GM10266 (cell line): Measurements from ENCODE around the gene SYNE1.

Experiments
- DNase-seq: peaks from one replicate; pipeline ENCODE4 v3.0.0; 2012; ENCODE audit errors: extremely low spot score
- TF ChIP-seq, protein P1 (sequence below): IDR thresholded peaks from 2 replicates; pipeline ENCODE4 v1.5.1; 2012; ENCODE audit warnings: mild to moderate bottlenecking, low read depth; ENCODE audit not compliant: control insufficient read depth, insufficient read depth; ENCODE audit errors: missing control alignments

The SYNE1 gene

GRCh38 chr6:152195896-152196295 is 441.3 kb downstream of the SYNE1 start:
- TF ChIP-seq, protein P1, sequence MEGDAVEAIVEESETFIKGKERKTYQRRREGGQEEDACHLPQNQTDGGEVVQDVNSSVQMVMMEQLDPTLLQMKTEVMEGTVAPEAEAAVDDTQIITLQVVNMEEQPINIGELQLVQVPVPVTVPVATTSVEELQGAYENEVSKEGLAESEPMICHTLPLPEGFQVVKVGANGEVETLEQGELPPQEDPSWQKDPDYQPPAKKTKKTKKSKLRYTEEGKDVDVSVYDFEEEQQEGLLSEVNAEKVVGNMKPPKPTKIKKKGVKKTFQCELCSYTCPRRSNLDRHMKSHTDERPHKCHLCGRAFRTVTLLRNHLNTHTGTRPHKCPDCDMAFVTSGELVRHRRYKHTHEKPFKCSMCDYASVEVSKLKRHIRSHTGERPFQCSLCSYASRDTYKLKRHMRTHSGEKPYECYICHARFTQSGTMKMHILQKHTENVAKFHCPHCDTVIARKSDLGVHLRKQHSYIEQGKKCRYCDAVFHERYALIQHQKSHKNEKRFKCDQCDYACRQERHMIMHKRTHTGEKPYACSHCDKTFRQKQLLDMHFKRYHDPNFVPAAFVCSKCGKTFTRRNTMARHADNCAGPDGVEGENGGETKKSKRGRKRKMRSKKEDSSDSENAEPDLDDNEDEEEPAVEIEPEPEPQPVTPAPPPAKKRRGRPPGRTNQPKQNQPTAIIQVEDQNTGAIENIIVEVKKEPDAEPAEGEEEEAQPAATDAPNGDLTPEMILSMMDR, result no peak
- DNase-seq, result no peak

DNA sequence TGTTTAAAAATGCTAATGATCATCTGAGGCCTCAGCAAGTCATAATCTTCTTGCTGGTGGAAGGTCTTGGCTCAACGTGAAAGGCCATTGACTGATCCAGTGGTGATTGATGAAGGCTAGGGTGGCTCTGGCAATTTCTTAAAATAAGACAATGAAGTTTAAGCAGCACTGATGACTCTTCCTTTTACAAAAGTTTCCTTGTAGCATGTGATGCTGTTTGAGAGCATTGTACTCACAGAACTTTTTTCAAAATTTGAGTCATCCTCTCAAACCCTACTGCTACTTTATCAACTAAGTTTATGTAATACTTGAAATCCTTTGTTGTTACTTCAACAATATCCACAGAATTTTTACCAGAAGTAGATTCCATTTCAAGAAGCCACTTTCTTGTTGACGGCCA is 447.4 kb downstream of the SYNE1 start:
- TF ChIP-seq, protein P1, result no peak
- DNase-seq, result no peak

GRCh38 chr6:152188011-152188410 is 449.2 kb downstream of the SYNE1 start:
- TF ChIP-seq, protein P1, result no peak
- no peak for DNase-seq

DNA sequence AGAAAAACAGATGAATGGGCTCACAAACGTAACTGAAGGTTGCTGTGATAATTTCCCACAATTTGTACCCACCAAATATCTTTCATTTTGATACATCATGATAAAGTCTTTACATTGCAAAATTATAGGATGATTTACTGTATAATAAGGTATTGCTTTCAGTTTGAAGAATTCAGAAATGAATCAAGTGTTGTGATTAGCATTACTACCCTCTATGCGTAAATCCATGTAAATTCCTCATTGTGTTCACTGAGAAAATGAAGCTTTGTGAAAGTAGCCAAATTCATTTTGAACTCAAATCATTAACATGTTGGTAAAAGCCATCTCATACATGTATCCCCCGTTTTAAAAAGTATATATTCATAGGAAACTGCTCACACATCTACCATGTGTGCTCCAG is 450.3 kb downstream of the SYNE1 start:
- no peak for DNase-seq
- TF ChIP-seq, protein P1, result no peak

- TF ChIP-seq, protein P1, result no peak
- DNase-seq, result peak; percentile 12
Measured at GRCh38 chr6:152184917-152185574, 452.1 kb downstream of the SYNE1 start.

GRCh38 chr6:152184573-152184916 is 452.6 kb downstream of the SYNE1 start:
- no peak for DNase-seq
- TF ChIP-seq, protein P1, result no peak

DNA sequence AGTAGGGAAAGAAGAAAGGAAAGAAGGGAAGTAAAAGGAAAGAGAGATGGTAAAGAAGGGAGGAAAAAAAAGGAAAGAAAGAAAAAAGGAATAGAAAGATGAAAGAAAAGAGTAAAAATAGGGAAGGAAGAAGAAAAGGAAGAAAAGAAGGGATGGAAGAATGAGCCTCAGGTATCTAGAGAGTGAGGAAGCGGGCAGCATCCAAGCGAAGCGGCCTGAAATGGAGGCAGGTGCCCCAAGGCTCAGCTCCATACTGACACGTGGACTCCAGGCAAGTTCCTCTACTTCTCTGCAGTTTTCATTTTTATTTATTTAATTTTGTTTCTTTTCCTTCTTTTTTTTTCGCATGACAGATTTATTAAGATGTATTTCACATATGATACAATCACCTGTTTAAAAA is 456.6 kb downstream of the SYNE1 start:
- TF ChIP-seq, protein P1, result no peak
- DNase-seq, result no peak
